Peyer's patch (tissue), 4 donors: ENCODE data around the gene LRRTM3.

Experiments
- CTCF ChIP-seq, 6 experiments: fragments of 450-650 bp in 4 of 6; fragments of 200-600 bp in 2 of 6; sonication (generic) in 1 of 6; IDR thresholded peaks; one replicate each; pipeline ENCODE4 v1.5.1; 2017 to 2019; ENCODE audit warnings: antibody characterized with exemption in 6 of 6, mild to moderate bottlenecking in 3 of 6, moderate library complexity in 1 of 6
- POLR2A ChIP-seq, 2 donors: fragments of 450-650 bp; IDR thresholded peaks; one replicate each; pipeline ENCODE4 v1.5.1; 2017; ENCODE audit warnings: antibody characterized with exemption in 2 of 2, mild to moderate bottlenecking in 2 of 2, moderate library complexity in 2 of 2

- TF ChIP-seq POLR2A (IDR thresholded peaks at IDR 0.05) (no peak), CTCF (IDR thresholded peaks at IDR 0.05) (no peak)
Measured at GRCh38 chr10:67127441-67127840, 201.6 kb downstream of the LRRTM3 start.
